ENCODE data around the gene STK24.
A peak's percentile ranks its signal among the peaks of the same experiment; 100 is the strongest.

Gene STK24

DNA sequence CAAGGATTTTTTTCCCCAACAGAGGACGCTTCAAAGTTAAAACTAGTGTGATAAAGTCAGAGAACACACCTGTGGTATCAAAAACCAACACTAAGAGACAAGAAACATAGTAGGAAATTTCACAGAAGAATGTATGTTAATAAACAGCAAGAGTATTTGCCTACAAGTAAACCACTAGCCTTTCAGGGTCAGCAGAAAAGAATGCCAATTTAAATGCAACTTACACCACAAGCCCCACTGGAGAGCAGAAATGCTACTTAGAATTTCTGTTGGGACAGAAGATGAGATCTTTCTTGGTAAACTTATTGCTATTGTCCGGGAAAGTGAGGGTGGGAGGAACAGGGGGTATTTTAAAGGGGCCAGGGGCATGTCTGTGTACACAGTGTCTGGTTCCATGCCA lies 68.6 kb downstream of the STK24 start:
- Histone ChIP-seq H3K4me1 (ENCODE audit: control insufficient read depth in 1 of 2, insufficient read depth in 1 of 2, low read depth in 1 of 2, low read length in 1 of 2) (peaks cover 19 to 21% of the 10 kb centered on the region in 2 experiments), H3K27ac (peak overlapping the region; percentile 86)
- TF ChIP-seq, protein P1, sequence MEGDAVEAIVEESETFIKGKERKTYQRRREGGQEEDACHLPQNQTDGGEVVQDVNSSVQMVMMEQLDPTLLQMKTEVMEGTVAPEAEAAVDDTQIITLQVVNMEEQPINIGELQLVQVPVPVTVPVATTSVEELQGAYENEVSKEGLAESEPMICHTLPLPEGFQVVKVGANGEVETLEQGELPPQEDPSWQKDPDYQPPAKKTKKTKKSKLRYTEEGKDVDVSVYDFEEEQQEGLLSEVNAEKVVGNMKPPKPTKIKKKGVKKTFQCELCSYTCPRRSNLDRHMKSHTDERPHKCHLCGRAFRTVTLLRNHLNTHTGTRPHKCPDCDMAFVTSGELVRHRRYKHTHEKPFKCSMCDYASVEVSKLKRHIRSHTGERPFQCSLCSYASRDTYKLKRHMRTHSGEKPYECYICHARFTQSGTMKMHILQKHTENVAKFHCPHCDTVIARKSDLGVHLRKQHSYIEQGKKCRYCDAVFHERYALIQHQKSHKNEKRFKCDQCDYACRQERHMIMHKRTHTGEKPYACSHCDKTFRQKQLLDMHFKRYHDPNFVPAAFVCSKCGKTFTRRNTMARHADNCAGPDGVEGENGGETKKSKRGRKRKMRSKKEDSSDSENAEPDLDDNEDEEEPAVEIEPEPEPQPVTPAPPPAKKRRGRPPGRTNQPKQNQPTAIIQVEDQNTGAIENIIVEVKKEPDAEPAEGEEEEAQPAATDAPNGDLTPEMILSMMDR (IDR thresholded peaks at IDR 0.05), result no peak

DNA sequence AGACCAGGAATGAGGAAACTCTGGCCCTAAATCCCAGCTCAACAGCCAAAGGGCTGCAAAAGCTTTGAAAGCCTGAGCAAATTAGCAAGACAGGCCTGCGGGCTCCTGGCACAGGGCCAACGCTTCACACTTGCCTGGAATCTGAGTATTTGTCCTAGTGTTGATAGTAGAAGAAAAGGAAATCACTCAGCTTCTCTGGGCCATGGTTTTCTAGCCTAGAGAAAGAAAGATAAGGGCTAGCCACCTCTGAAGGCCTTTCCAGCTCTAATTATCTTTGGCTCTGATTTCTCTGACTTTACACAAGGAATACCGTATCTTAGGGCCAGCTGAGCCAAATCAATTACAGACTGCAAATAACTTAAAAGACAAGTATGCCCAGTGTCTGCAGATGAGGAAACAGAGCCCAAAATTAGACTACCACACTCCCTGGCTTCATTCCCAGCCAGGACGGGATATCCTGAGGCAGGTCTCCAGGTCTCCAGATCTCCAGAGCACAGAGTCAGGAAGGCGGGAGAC lies 69.6 kb downstream of the STK24 start:
- H3K27ac ChIP-seq, result no peak overlapping the region

More for the DNA sequence above, 68.6 kb downstream of the STK24 start:
- Histone ChIP-seq H3K4me3 (ENCODE audit: low read depth in 1 of 2, low read length in 1 of 2) (no peak overlapping the region), H3K9me3 (no peaks in the 10 kb centered on the region), H3K27me3 (no peaks in the 10 kb centered on the region), H3K36me3 (peaks cover 18% of the 10 kb centered on the region)

DNA sequence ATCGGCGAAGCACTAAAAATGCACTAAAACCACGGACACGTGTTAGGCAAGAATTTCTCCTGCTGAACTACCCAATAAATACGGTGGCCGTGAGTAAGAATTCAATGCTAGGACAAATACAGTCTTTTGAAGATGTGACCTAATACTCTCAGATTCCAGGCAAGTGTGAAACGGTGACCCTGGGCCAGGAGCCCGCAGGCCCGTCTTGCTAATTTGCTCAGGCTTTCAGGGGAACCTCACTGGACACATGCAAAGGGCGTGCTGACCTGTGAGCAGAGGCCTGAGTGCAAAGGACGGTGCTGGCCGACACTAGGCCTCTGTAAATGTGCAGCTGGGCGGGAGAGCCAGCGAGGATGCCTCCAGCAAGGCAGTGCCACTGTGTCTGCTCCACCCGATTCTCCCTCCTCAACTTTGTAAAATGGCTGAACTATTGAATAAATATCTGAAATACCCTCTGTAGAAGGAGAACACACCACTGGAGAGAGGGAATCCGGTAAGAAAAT lies 70.1 kb downstream of the STK24 start:
- Histone ChIP-seq H3K9me3 (no peaks in the 10 kb centered on the region), H3K27me3 (no peaks in the 10 kb centered on the region), H3K4me3 (ENCODE audit: low read depth in 1 of 2, low read length in 1 of 2) (no peak overlapping the region), H3K36me3 (peaks cover 10% of the 10 kb centered on the region), H3K4me1 (ENCODE audit: control insufficient read depth in 1 of 2, insufficient read depth in 1 of 2, low read depth in 1 of 2, low read length in 1 of 2) (peaks cover 19 to 21% of the 10 kb centered on the region in 2 experiments), H3K27ac (no peak overlapping the region)
- TF ChIP-seq, protein P1 (IDR thresholded peaks at IDR 0.05), result no peak

More for the DNA sequence above, 69.6 kb downstream of the STK24 start:
- TF ChIP-seq, protein P1 (IDR thresholded peaks at IDR 0.05), result no peak
- H3K9me3 ChIP-seq, result no peaks in the 10 kb centered on the region
- H3K4me3 ChIP-seq (ENCODE audit: low read depth in 1 of 2, low read length in 1 of 2), result no peak overlapping the region
- H3K27me3 ChIP-seq, result no peaks in the 10 kb centered on the region
- H3K4me1 ChIP-seq (ENCODE audit: control insufficient read depth in 1 of 2, insufficient read depth in 1 of 2, low read depth in 1 of 2, low read length in 1 of 2), result peaks cover 19 to 21% of the 10 kb centered on the region in 2 experiments
- H3K36me3 ChIP-seq, result peaks cover 10% of the 10 kb centered on the region

DNA sequence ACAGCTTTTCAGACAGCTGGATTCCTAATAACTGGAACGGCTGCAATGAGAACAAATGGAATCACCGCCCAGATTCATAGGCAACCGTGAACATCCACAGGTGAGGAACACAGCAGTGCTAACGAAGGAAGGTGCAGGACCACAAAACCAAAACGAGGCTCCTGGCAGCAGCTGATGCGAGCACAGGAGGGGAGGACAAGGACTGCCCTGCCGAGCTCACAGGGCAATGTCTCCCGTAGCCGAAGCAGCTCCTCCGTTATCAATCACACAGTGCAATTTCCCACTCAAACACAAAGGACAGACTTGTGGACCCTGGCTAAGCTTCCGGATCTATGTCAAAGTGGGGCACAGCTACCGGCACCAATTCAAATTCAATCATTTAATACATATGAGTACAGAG lies 70.6 kb downstream of the STK24 start:
- H3K27ac ChIP-seq, result no peak overlapping the region
- H3K27me3 ChIP-seq, result no peaks in the 10 kb centered on the region
- TF ChIP-seq, protein P1 (IDR thresholded peaks at IDR 0.05), result no peak
- H3K36me3 ChIP-seq, result peaks cover 10% of the 10 kb centered on the region
- peaks cover 19 to 21% of the 10 kb centered on the region in 2 experiments for H3K4me1 ChIP-seq (ENCODE audit: control insufficient read depth in 1 of 2, insufficient read depth in 1 of 2, low read depth in 1 of 2, low read length in 1 of 2)
- no peak overlapping the region for H3K4me3 ChIP-seq (ENCODE audit: low read depth in 1 of 2, low read length in 1 of 2)
- no peaks in the 10 kb centered on the region for H3K9me3 ChIP-seq

DNA sequence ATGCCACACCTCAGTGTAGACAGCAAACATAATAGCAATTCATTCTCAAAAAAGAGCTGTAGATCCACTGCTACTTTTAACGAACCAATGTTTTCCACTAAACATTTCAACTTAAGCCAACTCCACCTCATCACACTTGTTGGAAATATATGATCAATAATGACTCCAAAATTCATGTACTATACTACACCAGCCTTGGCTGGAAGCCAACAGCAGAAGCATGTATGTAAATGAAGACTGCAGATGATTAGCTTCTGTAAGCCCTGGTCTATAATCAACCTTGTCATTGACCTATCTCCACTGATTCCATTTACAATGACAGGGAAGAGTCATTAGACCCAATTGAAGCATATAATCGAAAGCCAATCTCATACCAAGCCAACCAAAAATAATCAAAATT lies 71.7 kb downstream of the STK24 start:
- H3K4me1 ChIP-seq (ENCODE audit: control insufficient read depth in 1 of 2, insufficient read depth in 1 of 2, low read depth in 1 of 2, low read length in 1 of 2), result peaks cover 17 to 20% of the 10 kb centered on the region in 2 experiments

More for the DNA sequence above, 71.7 kb downstream of the STK24 start:
- H3K9me3 ChIP-seq, result no peaks in the 10 kb centered on the region
- H3K27ac ChIP-seq, result no peak overlapping the region
- H3K4me3 ChIP-seq (ENCODE audit: low read depth in 1 of 2, low read length in 1 of 2), result no peak overlapping the region
- H3K27me3 ChIP-seq, result no peaks in the 10 kb centered on the region
- peaks cover 10% of the 10 kb centered on the region for H3K36me3 ChIP-seq
- TF ChIP-seq, protein P1 (IDR thresholded peaks at IDR 0.05), result no peak
